GM21619 (cell line): ENCODE data around the gene FPGS.

Source experiments
- ATAC-seq: cut with Tn5 transposase; IDR thresholded peaks from one replicate; pipeline ENCODE4 v1.9.1; 2021; ENCODE audit not compliant: unreplicated experiment

Gene FPGS

DNA sequence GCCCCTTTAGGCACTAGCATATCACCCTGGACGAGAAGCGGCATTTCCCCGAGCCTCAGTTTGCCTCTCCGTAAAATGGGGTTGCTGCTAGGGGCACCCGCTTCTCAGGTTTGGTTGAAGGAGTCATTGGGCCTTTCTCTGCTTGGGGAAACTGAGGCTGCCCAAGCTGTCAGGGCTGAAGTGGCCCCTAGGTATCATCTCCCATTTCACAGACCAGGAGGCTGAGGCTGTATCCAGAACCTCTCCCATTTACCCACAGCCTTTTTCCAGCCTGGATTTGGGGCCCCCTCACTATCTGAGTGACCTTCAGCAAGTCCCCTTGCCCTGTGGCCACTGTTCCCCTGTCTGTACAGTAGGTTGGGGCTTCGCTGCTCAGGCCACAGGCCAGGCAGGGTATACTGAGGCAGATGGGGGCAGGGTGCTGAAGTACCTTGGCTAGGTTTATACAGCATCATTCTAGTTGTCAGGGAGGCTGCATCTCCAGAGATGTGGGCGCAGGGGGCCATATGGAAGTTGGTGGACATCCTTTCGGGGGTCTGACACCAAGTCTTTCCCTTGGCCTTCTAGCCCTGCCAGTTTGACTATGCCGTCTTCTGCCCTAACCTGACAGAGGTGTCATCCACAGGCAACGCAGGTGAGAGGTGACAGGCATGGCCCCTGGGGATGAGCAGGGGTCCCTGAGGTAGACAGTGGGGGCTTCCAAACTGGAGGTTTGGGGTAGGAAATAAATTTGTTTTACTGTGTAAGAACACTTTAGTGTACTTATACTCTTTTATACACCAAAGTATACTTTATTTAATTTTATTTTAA is 7.9 kb downstream of the FPGS start:
- no peak for ATAC-seq

DNA sequence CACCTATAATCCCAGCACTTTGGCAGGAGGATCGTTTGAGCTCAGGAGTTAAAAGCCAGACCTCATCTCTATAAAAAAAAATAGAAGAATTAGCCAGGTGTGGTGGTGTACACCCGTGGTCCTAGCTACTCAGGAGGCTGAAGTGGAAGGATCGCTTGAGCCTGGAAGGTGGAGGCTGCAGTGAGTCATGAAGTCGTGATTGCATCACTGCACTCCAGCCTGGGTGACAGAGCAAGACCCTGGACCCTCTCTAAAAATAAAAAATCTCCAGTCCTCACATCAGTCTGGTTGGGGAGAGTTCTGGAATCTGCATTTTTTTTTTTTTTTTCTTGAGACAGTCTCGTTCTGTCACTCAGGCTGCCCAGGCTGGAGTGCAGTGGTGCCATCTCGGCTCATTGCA is 9.3 kb downstream of the FPGS start:
- no peak for ATAC-seq

- ATAC-seq, result no peak
Measured at GRCh38 chr9:127812936-127813675, 10.4 kb downstream of the FPGS start.

DNA sequence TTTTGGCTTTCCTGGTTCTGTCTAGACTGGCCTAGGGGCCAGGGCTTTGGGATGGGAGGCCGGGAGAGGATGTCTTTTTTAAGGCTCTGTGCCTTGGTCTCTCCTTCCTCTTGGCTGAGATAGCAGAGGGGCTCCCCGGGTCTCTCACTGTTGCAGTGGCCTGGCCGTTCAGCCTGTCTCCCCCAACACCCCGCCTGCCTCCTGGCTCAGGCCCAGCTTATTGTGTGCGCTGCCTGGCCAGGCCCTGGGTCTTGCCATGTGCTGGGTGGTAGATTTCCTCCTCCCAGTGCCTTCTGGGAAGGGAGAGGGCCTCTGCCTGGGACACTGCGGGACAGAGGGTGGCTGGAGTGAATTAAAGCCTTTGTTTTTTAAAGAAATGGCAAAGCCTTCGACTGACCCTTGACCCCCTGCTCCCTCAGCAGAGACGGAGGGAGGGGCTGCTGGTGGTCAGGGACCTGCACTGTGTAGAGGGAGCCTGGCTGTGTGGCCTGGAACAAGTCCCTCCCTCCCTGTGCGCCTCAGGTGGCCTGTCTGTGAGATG is 11.1 kb downstream of the FPGS start:
- no peak for ATAC-seq

DNA sequence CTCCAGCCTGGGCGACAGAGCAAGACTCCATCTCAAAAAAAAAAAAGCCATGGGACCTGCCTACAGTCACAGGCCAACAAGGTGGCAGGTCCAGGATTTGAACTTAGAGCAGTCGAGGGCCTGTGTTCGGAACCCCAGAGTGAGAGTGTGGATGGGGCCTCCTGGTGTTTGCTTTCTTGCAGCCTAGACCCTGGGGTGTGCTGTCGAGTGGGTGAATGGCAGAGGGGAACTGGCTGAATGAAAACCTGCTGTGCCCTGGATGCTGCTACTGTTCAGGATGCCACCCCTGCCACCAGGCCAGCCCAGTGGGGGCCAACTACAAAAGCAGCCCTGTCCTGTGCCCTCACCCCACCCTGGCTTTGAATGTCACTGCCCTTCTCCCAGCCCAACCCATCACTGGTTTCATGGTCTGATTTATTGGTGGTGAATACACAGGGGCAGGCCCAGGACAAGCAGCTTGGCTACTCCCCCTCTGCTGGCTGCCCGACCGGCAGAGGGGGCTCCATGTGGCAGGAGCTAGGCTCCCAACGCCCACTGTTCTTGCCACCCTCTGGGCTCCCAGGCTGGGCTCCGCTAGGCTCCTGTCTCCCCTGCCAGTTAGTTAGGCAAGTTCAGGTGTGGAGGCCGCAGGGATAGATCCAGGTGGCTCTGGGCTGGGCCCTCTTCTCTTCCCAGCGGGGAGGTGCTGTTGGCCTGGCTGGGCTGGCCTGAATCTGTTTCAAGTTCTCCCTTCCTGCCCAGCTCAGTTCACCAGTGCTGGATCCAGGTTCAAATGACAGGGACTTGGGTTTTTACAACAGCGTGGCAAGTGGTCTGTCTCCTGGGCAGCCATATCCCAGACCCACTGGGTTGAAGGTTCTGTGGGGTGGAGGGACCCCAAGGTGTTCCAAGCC is 12.2 kb downstream of the FPGS start:
- ATAC-seq, result no peak

GRCh38 chr9:127815512-127816361 is 13.1 kb downstream of the FPGS start:
- no peak for ATAC-seq

DNA sequence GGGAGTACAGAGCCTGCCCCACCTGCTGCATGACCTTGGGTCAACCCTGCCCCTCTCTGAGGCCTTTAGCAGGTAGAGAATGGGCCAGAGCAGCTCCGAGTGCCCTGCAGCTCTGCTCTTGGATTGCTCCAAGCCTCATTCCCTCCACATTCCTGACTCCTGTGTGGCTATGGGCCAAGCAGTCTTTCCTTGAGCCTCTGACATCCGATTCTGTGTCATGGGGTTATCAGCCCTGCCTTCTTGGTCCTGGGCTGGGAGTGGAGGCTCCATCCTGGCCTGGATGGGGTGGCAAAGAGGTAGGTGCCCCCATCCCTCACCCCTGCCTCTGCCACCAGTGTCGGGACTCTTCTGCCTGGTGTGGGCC is 13.7 kb downstream of the FPGS start:
- no peak for ATAC-seq

- ATAC-seq, result no peak
Measured at GRCh38 chr9:127816728-127817127, 14.0 kb downstream of the FPGS start.

DNA sequence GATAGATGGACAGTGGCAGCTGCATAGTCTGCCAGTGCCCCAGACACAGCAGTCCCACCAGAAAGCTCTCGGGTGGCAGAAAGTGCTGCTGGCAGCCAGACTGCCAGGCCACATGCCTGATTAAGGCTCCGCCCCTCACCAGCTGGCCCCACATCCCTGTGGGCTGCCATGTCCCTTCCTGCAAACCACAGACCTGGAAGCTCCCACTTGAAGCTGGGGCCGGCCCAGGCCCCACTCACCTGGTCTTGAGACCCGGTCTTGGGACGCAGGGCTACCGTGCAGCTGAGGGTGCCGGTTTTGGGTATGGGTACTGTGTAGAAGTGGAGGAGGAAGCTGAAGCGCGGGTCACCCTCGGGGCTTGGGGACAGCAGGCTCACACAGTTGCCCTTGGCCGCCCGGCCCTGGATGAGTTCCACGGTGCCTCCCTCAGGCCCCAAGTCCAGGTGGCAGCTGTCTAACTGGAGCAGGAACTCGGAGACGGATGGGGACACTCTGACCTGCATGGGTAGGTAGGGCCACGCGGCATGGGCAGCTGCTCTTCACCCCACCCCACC is 15.3 kb downstream of the FPGS start:
- no peak for ATAC-seq

GRCh38 chr9:127818574-127818973 is 15.9 kb downstream of the FPGS start:
- ATAC-seq, result no peak

- no peak for ATAC-seq
Measured at GRCh38 chr9:127822108-127822507, 19.4 kb downstream of the FPGS start.

- no peak for ATAC-seq
Measured at GRCh38 chr9:127825319-127826051, 22.8 kb downstream of the FPGS start.

GRCh38 chr9:127826253-127826913 is 23.7 kb downstream of the FPGS start:
- no peak for ATAC-seq

DNA sequence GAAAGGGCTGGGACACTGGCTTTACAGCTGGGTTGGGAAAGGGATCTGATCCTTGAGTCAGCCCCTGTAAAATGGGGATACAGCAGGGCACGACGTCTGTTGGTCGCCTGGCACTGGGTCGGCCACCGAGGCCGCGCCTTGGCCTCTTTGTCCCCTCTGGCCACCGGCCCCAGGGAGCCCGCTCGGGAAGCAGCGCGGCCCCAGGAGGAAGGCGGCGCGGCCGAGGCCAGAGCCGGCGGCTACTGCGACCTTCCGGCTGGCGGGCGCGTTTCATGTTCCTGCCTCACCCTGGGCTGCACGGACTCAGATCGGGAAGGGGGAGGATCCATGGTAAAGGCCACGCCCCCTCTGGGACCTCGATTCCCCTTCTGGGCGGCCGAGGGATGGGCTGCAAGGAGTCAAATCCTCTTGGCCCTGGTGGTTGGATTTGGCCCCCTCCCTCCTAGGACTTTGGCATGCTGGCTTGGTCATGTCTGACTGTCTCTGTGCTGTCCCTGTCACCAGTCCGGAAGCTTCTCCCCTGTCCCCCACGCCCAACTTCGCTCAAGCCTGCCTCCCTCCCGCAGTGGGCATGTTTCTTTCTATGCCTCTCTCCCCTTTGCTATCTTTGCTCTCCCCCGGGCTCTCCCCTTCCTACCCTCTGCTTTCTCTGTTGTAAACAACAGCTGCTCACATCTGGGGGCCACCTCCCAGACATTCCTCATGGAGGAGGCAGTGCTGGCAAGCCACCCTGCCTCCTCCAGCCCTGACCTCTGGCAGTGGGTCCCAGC is 25.8 kb downstream of the FPGS start:
- no peak for ATAC-seq

DNA sequence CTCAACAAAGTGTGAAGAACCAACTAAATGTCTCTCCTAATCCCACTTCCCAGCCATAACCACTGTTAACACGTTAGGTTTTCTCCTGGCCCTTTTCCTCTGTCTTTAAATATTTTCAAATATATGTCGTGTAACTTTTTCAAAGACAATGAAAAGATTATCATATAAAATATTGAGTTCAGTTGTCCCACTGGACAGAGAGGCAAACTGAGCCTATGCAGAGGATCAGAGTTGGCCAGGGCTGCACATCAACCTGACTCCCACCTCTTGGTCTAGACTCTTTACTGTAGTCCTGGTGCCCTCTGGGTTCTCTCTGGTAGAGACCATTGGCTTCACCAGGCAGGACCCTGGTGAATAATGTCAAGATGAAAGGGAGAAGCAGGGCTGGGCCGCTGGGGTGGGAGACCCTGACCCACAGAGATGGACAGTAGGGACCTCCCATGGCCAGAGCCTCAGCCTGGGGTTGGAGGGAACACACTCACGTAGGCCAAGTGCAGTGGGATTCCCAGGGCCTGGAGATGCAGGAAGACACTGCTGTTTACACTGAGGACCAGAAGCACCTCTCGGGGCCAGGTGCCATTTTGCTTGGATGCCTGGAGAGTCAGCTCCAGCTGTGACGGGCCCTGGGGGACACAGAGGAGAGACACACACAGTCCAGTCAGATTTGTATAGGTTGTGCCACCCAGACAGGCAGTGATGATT is 26.7 kb downstream of the FPGS start:
- ATAC-seq, result no peak

GRCh38 chr9:127832248-127832647 is 29.6 kb downstream of the FPGS start:
- no peak for ATAC-seq

DNA sequence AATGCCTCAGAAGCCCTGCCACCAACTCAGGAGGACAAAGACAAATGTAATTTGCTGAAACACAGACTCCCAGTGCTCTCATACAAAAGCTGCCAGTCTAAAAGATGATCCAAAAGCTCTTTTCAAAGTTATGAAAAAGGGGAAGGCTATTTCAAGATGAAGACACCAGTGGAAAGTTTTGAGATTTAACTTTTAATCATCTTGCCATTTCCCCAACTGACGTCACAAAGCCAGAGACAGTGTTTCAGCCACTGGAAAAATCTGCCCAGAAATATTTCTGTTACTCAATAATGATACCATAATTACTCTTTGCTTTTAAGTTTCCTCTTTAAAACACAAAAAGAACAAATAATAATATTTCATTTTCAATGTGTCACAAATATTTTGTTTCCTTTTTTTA is 30.9 kb downstream of the FPGS start:
- ATAC-seq, result no peak
